HS-5 (cell line): ENCODE measurements around the gene GNAI2.
"Not testable (repeated sequence)": the region's sequence is repeated elsewhere in the genome, so short reads cannot be mapped to it uniquely, and the experiment has no call there.

Source experiments
- DNase-seq: peaks from one replicate; pipeline ENCODE4 v3.0.0-alpha.2; 2012; ENCODE audit warnings: low read depth

GNAI2 gene

DNA sequence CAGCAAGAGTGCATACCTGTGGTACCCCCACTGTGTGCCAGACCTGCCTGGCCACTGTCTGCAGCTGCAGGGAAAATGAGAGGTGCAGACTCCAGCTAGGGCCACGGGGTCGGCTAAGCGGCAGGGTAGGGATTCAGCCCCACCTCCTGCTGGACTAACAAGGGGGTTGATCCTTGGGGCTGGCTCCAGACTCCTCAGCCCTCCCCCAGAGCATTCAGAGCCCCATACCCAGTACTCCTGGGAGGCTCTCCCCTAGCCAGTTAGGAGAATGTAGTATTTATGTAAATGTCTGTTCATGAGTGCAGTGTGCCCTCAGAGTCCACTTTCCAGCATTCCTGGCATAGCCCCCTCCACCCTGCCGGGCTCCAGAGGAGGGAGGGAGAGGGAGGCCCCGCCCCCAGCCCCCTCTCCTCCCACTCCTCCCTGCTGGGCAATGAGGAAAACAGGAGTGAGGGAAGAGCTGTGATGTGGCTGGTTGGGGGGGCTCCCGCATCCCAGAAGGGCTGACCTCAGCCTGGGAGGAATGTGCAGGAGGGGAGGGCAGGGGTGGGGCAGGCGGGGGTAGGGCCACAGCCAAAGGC is 28.5 kb downstream of the GNAI2 start:
- no peak for DNase-seq

DNA sequence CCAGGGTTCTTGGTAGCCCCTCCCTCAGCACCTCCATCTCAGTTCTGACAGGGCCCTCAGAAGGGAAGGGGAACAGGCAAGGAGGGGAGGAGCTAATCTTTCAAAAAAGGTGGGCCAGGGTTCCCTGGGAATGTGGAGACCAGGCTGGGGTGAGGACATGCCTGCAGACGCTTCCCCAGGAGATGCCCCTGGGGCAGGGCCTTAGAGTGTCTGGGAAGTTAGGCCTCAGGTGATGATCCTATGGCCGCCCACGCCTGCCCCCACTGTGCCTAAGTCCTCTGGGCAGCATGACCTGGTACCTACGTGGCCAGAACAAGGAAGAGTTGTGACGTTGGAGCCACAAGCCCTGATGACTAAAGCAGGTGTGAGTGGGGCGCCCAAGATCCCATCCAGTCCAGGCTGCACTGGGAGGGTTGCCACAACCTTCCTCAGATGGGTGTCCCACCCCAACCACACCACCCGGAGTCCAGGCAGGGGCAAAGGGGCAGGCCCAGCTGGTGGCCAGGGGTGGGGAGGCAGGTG is 29.0 kb downstream of the GNAI2 start:
- no peak for DNase-seq

DNA sequence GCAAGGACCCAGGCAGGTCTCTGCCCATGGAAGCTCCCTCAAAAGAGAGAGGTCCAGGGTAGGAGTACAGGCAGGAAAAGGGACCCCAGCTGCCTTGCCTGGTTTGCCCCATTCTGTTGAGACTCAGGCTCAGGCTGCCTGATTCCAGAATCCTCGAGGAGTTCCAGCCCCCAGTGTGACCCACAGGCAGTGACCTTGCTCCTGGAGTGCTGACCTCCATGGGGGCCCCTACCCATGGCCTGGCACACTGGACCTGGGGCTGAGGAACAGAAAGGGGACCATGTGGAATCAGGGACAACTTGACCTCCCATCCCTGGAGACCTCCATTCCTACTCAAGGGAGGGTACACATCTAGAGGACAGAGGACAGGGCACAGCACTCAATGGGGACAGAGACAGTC is 29.6 kb downstream of the GNAI2 start:
- no peak for DNase-seq

DNA sequence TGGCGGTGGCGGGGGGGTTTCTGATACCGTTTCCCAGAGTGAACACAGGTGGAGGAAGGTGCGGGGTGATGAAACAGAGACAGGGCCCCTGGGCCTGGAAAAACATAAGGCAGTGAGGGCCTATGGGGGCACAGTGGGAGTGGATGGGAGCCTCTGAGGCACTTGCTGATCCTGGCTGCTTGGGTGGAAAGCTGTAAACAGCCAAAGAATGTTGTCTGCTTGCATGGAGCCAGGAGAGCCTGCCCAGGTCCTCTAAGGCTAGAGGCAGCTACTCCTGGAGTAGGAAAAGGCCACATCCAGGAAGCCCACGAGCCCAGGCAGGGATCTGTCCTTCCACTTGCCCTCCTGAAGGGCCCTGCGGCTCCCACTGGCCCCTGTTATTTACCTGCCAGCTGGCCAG is 30.0 kb downstream of the GNAI2 start:
- no peak for DNase-seq

DNA sequence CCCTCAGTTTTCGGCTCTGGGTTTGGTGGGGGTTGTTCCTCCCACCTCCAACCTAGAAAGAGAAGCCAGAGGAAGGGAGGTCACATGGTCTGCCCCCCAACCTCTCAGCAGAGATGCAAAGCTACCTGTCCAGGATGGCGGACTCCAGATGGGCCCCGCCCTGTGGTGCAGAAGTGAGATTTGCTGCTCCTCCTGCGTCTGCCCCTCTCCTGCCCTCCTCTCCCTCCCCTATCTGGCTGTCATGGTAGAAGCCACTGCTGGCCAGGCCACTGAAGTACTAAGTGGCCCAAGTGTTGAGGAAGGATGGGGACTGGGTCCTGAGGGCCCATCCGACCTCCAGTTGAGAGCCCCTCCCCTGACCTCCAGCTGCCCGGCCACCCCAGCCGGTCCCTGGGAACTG is 30.8 kb downstream of the GNAI2 start:
- no peak for DNase-seq

DNA sequence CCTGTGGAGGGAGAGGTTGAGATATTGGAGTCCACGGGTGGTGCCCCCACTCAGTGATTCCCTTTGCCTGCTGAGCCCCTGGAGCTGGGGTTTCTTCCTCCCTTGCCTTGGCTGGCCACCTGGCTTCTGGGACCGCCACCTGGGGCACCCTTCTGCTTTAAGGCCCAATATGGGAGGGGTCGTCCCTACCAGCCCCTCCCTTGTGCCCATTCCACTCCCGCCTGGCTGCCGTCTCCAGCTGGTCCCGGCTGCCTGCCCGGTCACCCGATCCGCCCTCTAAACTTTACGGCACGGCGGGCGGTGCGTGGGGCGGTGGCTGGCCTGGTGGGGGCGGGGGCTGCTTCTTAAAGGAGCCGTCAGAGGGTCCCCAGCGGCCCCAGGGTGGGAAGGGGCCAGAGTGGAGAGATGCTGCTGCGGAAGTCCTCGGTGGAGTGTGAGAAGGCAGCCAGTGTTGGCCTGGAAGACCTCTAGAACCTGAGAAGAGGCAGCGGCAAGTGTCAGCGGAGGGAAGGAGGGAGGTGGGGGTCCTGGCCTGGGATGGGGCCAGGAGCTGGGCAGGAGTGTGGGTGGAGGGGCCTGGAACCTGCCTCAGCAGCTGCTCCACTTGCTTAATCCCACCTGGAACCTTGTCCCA is 31.4 kb downstream of the GNAI2 start:
- DNase-seq, result no peak

DNA sequence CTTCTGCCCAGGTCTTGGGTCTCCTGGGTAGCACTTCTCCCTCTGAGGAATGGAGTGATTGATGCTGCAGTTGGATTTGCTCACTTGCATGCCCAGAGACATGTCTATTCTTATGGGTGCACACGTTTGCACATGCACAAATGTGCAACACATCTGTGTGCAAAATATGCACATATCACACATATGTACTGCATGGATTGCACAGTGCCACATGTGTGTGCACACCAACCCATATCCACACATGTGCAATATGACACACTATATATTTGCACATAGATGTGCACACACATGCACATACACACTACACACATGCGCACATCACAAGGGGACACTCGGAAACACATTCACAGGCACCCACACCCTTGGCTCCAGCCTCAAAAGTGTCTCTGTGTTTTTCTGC is 32.3 kb downstream of the GNAI2 start:
- DNase-seq, result no peak

DNA sequence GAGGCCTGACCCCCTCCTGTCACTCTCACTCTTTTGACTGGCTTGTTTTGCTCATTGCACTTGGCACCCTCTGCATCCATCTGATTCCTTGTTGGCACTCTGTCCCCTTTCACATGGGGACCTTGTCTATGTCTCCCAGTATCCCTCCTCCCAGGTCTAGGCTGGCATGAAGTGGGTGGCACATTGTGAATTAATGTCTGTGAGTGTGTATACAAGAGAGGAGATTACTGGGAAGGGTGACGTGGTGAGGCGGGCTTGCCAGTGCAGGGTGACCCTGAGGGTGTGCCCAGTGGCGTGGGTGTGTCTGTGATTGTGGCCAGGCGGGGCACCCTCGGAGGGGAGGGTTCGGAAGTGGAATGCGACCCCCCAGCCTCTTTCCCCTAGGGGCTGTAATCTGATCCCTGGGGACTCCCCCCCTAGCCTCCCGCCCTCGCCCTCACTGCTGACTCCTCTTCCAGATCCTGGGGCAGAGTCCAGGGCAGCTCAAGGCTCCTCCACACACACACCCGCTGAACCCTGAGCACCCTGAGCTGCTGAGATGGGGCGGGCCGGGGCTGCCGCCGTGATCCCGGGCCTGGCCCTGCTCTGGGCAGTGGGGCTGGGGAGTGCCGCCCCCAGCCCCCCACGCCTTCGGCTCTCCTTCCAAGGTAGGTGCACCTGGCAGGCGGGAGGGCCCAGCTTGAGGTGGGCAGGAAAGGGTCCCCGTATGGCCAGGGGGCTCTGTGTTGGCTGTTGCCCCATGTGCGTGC is 32.9 kb downstream of the GNAI2 start, which contains the start of gene SEMA3B:
Gene SEMA3B (plus strand): TSS at position 445 of the 749 bp plus-strand sequence. CDS start 94 bp downstream, at position 539.
- no peak for DNase-seq

DNA sequence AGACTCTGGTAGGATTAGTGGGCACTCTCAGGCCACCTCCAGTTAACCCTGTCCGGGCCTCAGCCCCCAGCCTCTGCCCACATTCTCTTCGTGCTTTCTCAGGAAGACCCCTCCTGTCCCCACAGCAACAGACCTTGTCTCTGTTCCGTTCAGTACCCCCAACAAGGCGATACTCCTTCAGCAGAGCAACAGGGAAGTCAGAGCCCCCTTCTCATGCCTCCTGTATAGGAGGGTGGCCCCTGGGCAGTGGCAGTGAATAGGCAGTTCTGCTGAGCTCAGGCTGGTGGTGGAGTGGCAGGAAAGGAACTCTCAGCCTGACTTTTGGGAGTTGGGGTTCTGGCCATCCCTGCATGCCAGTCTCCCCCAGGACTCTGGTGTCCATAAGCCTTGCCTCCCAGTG is 33.5 kb downstream of the GNAI2 start:
- DNase-seq, result no peak

DNA sequence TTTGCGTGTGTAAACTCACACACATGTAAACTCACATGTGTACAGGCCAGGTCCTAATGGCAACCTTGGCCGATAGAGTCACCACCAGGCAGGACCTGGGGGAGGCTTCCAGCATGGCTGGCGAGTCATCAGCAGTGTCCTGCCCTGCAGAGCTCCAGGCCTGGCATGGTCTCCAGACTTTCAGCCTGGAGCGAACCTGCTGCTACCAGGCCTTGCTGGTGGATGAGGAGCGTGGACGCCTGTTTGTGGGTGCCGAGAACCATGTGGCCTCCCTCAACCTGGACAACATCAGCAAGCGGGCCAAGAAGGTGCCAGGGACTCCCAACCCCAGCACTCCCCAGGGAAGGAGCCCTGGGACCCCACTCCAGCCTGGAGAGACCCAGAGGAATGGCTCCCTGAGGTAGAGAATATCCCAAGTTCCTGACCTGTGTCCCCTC is 34.0 kb downstream of the GNAI2 start:
- no peak for DNase-seq

DNA sequence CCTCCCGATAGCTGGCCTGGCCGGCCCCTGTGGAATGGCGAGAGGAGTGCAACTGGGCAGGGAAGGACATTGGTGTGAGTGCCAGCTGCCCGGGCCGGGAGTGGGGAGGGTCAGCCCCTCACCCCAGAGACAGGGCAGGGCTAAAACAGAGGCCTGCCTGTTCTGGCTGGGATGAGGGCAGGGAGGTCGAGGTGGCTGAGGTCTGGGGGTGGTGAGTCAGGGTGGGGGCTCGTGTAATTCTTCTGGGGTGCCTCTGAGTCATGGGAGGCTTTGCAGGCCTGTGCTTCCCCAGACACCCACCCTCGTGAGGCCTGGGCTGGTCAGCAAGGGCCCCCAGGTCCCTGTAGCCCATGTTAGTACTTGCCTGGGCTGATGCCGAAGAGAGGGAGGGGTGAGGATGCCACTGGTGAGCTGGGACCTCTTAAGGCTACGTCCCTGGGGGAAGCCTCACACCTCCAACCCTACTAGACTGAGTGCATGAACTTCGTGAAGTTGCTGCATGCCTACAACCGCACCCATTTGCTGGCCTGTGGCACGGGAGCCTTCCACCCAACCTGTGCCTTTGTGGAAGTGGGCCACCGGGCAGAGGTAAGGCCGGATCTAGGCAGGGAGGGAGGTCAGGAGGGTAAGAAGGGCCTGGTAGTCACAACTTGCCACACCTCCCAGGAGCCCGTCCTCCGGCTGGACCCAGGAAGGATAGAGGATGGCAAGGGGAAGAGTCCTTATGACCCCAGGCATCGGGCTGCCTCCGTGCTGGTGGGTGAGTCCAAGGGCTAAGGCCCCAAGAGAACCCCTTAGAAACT is 34.6 kb downstream of the GNAI2 start:
- DNase-seq, result no peak

DNA sequence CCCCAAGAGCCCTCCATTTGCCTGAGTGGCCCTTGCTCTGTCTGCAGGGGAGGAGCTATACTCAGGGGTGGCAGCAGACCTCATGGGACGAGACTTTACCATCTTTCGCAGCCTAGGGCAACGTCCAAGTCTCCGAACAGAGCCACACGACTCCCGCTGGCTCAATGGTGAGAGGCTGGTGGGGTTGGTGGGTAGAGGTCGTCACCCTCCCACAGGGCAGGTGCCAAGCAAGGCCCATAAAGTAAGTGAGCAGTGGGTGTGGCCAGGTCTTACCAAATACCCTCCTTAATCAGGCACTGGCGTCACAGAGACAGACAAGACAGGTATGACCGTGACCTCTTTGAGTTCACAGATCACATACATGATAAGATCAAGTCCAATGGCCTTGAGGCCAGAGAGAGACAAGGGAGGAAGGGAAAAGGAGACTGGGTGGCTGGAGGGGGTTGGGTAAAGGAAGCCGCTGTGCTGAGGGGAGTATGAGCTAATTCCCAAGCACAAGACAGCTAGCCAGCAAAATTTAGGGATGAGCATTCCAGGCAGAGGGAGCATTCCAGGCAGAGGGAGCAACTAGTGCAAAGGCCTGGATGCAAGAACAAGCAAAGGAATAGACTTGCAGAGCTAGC is 35.4 kb downstream of the GNAI2 start:
- DNase-seq, result no peak

DNA sequence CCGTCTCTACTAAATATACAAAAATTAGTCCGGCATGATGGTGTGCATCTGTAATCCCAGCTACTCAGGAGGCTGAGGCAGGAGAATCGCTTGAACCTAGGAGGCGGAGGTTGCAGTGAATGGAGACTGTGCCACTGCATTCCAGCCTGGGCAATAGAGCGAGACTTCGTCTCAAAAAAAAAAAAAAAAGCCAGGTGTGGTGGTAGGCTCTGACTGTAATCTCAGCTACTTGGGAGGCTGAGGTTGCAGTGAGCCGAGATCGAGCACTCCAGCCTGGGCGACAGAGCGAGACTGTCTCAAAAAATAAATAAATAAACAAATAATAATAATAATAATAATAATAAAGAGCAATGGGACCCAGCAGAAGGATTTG is 36.5 kb downstream of the GNAI2 start:
- DNase-seq, result not testable (repeated sequence)

DNA sequence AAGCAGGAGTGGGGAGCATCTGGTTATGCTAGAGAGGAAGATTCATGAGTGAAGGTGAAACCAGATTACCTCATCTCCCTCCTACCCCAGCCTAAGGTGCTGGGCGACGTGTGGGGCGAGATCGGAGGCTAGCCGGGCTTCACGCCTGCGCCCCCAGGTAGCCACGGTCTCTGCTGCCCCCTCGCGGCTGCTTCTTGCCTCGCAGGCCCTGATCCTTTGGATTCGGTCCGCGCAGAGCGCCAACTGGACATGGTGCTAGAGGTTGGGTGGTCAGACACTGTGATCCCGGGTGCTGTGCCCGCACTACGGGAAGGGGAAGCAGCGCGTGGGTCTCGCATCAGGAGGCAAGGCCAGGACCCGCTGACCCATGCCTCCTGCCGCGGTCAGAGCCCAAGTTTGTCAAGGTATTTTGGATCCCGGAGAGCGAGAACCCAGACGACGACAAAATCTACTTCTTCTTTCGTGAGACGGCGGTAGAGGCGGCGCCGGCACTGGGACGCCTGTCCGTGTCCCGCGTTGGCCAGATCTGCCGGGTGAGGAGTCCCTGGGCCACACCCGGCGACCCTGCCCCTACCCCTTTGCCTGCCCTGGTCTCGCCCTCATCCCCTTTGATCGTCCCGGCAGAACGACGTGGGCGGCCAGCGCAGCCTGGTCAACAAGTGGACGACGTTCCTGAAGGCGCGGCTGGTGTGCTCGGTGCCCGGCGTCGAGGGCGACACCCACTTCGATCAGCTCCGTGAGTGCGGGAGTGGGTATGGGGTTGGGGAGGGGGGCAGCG is 37.1 kb downstream of the GNAI2 start:
- DNase-seq, result no peak

DNA sequence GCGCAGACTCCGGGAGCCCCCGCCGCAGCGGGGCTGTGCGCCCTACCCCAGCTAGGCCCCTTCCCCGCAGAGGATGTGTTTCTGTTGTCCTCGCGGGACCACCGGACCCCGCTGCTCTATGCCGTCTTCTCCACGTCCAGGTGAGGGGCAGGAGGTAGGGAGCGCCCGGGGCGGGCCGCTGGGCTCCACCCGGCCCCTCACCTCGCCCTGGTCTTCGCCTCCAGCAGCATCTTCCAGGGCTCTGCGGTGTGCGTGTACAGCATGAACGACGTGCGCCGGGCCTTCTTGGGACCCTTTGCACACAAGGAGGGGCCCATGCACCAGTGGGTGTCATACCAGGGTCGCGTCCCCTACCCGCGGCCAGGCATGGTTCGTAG is 37.7 kb downstream of the GNAI2 start:
- DNase-seq, result no peak

DNA sequence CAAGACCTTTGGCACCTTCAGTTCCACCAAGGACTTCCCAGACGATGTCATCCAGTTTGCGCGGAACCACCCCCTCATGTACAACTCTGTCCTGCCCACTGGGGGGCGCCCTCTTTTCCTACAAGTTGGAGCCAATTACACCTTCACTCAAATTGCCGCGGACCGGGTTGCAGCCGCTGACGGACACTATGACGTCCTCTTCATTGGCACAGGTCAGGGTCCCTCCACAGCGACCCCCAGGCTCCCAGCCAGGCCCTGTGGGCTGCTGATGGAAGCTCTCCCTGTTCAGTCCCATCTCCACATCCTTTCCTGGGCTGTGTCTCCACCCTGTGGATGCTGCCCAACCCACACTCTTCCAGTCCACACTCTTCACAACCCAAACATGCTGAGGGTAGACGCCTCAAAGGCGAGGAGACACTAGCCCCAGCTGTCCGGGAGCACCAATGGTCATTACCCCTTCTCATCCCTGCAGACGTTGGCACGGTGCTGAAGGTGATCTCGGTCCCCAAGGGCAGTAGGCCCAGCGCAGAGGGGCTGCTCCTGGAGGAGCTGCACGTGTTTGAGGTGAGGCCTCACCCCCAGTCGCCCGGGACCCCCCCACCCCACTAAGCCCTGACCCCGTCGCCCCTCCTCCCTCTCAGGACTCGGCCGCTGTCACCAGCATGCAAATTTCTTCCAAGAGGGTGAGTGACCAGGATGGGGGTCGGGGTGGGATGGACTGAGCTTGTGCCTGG is 38.5 kb downstream of the GNAI2 start:
- DNase-seq, result no peak

DNA sequence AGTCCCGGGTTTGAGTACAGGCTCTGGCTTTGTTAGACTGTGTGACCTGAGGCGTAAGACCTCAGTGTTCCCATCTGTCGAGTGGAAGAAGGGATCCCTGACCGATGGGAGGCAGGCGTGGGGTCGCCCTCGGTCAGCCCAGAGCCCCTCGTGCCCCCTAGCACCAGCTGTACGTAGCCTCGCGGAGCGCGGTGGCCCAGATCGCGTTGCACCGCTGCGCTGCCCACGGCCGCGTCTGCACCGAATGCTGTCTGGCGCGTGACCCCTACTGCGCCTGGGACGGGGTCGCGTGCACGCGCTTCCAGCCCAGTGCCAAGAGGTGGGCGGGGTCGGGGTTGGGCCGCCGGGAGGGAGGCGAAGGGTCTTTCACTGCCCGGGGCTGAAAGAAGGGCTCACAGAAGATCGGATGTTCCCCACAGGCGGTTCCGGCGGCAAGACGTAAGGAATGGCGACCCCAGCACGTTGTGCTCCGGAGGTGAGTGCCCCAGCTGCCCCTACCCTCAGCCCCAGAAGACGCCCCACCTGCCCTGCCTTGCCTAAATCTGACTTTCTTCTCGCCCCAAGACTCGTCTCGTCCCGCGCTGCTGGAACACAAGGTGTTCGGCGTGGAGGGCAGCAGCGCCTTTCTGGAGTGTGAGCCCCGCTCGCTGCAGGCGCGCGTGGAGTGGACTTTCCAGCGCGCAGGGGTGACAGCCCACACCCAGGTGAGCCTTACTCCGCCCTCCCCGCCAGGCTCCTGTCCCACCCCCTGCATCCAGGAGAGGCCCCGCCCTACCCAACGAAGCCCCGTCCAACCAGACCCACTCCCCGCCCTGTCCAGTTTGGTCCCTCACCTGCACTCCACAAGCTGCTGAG is 39.4 kb downstream of the GNAI2 start:
- no peak for DNase-seq

DNA sequence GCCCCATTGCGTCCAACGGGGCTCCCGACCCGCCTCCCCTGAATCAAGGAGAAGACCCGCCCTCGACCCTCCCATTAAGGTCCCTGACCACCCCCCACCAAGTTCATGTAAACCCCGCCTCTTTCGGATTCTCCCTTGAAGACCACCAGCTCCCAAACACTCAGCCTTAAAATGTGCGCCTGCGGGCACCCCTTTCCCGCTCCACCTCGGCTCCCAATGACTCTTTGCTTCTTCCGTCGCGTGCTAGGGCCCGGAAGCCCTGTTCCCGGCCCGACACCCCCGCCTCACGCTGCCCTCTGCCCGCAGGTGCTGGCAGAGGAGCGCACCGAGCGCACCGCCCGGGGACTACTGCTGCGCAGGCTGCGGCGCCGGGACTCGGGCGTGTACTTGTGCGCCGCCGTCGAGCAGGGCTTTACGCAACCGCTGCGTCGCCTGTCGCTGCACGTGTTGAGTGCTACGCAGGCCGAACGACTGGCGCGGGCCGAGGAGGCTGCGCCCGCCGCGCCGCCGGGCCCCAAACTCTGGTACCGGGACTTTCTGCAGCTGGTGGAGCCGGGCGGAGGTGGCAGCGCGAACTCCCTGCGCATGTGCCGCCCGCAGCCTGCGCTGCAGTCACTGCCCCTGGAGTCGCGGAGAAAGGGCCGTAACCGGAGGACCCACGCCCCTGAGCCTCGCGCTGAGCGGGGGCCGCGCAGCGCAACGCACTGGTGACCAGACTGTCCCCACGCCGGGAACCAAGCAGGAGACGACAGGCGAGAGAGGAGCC is 40.2 kb downstream of the GNAI2 start:
- DNase-seq, result no peak

DNA sequence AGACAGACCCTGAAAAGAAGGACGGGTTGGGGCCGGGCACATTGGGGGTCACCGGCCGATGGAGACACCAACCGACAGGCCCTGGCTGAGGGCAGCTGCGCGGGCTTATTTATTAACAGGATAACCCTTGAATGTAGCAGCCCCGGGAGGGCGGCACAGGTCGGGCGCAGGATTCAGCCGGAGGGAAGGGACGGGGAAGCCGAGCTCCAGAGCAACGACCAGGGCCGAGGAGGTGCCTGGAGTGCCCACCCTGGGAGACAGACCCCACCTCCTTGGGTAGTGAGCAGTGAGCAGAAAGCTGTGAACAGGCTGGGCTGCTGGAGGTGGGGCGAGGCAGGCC is 40.7 kb downstream of the GNAI2 start:
- DNase-seq, result no peak
